EH (cell line): Measurements from ENCODE around the gene SORCS2.
A peak's percentile ranks its signal among the peaks of the same experiment; 100 is the strongest.

Experiments used
- DNase-seq: peaks from one replicate; pipeline ENCODE4 v3.0.0-alpha.2; 2015; ENCODE audit warnings: low read depth

SORCS2 gene

DNA sequence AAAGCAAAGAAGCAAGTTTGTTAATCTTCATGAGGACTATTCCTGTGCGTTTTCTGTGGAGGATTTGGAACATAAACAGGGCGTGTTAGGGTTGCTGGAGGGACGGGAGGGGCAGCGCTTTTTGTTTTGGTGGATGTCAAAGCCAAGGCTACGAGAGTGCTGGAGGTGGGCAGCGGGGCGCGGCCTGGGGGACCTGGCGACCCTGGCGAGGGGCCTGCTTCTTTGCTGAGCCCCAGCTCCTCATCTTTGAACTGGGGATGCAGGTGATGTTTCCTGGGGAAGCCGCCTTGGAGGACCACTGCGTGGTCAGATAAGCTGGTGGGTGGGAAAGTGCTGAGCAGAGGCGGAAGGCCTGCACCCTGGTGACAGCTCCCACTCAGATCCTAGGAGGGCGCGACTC lies 55.2 kb downstream of the SORCS2 start:
- DNase-seq = no peak

DNA sequence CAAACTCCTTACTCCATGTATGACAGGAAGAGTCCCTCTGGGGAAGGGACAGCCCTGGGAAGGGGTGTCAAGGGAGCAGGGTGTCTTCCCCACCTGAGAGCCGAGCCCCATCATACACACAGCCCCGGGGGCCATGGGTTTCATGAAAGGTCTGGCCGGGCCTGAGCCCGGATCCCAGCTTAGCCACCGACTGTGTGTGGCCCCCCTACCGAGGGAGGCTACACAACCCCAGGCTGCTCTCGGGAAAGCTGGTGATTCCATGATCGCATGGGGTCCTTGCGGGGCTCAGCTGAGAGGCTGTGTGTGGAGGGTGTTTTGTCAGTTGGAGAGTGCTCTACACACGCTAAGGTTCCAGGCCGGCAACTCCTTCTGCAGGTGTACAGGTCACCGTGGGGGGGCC lies 55.6 kb downstream of the SORCS2 start:
- DNase-seq = no peak

DNA sequence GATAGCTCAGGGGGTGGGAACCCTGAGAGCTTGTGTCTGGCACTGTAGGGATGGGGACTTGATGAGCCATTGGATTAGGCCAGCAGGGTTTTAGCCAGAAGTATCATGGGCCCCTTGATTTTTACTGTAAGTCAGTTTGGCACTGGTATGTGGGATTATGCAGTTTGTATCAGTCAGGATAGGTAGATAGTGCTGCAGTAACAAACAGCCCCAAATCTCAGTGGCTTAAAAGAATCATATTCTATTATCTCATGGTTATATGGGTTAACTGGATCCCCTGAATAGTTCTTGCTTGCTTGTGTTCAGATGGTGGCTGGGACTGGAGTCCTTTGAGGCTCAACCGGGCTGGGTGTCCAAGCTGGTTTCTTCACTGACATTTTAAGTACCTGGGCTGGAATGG lies 56.5 kb downstream of the SORCS2 start:
- DNase-seq = no peak

DNA sequence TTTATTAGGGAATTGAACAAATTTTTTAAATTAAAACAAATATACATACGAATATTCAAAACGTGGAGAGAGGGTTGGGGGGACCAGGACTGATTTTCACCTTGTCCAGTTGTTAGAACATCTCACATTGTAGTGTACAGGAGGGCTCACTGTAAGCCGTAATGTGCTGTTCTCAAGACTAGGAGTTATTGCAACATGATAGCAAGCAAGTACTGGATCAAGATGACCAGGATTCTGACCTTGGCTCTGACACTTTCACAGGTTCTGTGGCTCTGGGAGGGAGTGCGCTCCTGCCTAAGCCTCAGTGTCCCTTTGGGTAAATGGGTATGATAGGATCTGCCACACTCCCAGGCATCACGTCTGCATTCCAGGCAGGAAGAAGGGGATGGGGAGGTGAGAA lies 59.0 kb downstream of the SORCS2 start:
- DNase-seq = no peak

DNA sequence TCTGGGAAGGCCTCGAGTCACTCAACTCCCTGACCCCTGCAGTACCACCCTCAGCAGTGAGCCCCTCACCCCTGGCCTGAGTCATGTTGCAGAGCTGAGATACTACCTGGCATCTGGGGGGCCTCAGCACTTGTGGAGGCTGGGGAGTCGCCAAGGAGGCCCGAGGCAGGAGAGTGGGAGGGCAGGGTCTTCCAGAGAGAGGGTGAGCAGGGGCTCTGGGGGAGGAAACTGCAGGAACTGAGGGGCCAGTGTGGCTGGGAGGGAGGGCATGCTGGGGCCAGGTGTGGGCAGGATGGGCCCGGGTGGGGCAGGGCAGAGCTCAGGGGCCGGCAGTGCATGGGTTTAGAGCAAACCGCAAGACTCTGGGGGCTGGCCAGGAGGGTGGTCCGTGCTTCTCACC lies 59.7 kb downstream of the SORCS2 start:
- no peak for DNase-seq

DNA sequence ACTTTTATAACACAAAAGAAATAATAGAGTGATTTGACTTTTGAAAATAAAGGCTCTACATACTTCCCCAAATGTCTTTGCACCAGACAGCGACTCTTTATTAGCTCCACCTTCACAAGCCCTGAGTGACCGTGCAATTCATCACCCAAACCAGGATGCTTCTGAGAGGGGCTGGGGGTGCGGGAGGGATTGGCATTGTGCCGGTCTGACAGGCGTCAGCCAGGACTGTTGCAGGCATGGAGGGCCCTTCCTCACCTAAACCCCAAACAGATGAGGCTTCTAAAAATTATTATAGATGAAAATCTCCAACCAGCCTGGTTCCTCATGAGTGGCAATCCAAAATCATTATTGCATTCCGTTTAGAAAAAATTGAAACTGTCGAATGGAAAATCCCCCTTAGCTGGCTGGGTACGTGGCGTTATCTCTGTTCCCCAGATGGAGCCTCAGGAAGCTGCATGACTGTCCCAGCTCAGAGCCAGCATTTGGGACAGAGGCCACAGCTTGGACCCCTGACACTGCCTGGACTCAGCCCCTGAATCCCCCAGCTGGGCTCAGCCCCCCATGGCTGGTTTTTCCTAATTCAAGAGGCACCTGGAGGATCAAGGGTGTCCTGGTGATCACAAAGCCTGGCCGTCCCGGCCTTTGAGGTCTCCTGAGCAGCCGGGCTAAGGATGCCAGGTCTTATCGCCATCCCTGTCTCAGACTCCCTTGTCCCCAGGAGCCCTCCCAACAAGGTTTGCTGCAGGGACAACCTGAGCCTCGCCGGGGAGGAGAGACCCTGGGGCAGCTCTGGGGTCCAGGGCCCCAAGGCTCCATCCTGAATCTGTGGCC lies 60.4 kb downstream of the SORCS2 start:
- no peak for DNase-seq

DNA sequence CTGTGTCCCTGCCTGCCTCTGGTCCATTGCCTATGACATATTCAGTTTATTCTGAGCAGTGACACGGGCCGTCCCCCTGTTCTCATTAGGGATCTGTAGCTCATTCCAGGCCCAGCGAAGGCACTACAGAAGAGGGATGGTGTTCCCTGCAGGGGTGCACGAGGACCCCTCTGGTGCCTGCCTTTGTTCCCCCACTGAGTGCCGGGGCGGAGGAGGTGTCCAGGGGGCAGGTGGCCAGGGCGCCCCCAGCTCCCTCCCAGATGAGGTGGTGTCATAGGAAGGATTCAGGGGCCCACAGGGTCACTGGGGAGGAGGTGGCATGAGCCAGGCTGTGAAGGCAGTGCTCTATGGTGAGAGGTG lies 61.0 kb downstream of the SORCS2 start:
- no peak for DNase-seq

DNA sequence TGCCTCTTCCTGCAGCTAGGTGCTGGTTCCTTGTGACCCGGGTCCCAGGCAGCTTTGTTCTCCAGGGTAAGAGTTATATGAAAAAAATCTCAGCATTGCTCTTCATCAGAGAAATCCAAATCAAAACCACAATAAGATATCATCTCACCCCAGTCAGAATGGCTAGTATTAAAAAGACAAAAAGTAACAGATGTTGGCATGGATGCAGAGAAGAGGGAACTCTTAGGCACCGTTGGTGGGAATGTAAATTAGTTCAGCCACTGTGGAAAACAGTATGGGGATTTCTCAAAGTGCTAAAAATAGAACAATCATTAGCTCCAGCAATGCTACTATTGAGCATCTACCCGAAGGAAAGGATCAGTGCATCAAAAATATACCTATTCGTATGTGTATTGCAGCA lies 61.5 kb downstream of the SORCS2 start:
- no peak for DNase-seq

DNA sequence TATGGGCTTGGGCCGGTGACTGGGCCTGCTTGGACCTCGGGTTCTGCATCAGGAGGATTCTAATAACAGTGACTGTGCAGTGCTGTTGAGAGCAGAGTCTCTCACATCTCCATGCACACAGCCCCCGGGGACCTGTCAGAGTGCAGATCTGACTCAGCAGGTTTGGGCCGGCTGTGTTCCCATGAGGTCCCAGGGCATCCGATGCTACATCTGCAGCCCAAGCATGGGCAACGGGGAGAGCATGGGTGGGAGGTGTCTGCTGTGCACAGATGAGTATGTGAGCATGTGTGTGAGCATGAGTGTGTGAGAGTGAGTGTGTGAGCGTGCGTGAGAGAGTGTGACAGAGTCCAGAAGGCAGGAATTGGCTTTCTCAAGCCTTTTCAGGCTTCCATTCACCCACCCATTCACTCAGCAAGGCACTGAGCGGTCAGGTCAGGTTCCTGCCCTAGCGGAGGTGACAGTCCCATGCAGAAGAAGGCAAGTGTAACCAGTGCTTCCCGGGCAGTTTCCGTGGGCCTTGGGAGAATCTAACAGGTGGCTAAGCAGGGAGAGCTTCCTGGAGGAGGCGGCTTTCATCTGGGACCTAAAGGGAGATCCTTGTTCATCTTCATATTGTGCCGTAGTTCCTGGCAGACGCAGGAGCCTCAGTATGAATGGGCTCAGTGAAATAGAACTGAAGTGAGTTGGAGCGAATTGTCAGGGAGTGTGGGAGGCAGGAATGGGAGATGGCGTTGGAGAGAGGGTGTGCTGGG lies 62.6 kb downstream of the SORCS2 start:
- DNase-seq = no peak

DNA sequence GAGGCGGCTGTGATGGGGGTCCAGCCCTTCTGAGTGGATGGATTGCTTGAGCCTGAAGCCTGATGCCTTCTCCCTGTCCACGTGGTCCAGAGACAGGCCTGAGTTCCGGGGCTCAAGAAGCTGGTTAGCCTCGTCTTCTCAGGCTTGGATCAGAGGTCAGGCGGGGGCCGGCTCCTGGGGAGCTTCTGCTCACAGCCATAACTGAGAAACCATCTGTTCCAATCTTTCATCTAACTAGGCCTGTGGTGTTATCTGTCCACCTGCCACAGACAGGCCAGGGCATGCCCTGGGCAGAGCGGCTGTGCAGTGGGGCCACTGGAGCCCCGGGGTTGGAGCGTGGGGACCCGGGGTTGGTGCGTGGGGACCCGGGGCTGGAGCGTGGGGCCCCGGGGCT lies 63.1 kb downstream of the SORCS2 start:
- DNase-seq = no peak

DNA sequence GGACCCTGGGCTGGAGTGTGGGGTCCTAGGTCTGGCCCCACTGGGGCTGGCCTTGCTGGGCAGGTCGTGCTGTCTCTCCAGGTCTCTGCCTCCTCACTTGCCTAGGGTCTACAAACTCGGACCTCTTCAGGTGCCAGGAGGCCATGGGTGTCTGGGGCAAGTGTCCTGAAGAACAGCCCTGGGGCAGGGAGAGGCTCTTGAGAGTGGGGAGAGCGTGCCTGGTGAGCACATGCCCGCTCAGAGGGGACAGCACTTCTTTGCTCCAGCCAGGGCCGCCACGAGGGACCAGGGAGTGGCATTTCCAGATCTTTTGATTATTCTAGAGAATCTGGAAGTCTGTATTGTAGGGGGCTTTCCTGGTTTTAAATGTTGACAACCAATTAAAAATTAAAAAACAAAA lies 63.7 kb downstream of the SORCS2 start:
- no peak for DNase-seq

DNA sequence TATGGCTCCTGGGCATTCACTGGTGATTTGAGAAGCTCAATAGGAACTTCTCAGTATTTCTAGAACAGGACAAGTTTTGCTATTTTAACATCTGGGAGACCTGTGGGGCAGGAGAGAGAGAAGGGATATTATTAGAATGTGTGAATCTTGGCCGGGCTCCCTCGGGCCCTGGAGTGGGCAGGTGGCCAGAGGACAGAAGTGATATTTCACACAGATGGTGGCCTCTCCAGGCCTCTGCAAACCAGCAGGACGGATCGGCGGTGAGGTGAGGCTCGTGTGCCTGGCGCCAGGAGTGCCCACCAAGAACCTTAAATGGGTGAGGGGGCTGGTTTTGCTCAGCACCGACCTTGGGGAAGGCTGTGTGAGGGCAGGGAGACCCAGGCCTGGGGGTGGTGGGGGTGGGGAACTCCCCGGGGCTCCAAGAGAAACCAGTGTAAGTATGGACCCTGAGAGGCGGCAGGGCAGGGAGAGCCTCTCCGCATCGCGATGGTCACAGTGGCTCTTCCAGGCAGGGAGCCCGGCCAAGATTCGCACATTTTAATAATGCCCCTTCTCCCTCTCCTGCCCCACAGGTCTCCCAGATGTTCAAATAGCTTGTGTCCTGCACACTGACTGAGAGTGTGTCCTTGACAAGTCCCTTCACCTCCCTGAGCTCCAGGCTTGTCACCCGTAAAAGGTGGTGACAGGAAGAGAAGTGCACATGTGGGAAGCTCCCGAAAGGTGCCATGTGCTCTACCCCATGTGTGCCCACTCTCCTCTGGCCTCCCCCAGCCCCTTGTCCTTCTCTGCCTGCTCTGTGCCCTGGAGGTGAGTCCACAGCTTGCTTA lies 64.9 kb downstream of the SORCS2 start:
- peak; percentile 31 for DNase-seq

DNA sequence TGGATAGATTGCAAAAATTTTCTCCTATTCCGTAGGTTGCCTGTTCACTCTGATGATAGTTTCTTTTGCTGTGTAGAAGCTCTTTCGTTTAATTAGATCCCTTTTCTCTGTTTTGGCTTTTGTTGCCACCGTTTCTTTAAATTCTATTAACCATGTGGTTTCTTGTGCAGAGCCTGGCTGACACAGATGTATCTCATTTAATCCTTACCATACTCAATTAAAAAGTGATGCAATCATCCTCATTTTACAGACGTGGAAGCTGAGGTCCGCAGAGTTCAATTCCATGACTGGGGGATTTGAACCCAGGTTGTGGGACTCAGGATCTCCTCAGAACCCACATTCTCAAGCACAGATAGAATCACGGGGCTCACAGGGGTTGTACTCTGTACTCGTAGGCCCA lies 66.7 kb downstream of the SORCS2 start:
- DNase-seq = no peak

DNA sequence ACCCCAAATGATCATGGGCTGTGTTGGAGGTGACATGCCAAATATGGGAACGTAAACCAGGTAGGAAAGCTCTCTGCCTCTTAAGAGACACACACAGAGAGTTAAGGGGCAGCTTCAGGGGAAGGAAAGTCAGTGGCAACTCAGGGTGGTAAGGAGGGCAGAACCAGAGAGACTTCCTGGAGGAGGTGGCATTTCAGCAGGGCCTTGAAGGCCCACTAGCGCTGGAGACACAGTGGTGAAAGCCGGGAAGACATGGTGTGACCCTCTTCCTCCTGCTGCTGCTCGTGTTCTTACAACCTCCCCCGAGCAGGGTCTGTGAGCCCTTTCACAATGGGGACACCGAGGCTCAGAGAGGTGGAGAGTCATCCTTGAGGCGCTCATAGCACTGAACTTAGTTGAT lies 68.2 kb downstream of the SORCS2 start:
- DNase-seq = no peak

DNA sequence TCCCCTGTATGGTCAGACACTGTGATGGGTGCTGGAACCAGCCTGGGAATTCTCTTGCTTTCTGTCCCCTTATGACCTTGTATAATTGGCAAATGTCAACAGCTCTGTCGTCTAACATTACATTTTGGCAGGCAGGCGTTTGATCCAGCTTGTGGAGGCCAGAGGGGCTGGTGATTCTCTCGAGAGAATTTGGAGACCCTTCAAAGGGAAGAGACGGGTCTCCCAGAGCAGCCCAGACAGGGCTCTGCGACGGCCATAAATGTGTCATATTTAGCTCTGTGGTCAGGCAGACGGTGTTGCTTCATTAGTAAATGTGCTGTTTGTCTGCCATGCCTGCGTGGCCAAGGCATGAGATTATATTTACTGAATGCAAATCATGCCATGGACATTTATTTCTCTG lies 68.7 kb downstream of the SORCS2 start:
- DNase-seq = no peak

DNA sequence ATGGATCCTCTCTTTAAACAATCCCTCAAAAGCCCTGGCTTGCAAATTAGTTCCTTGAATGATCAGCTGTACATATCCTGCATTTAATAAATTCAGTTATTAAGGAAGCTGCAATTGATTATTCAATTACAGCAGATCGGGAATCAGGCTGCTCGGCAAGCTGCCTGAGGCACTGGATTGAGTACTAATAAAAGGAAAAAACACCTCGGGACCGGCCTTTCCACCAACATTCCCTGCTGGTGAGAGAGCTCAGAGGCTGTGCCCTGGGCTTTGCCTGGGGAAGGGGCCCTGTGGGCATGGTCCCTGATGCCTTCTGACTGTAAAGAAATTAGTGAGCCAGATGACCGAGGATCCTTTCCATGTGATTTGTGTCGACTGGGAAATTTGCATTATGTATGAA lies 69.2 kb downstream of the SORCS2 start:
- DNase-seq = no peak

DNA sequence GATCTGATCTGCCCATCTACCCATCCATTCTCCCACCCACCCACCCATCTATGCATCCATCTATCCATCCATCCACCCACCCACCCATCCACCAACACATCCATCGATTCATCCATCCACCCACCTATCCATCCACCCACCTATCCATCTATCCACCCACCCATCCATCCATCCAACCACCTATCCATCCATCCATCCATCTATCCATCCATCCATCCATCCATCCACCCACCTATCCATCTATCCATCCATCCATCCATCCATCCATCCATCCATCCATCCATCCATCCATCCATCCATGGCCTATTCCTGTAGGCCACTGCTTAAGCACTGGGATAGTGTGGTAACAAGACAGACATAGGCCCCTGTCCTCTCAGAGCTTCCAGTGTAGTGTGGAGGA lies 69.8 kb downstream of the SORCS2 start:
- no peak for DNase-seq

DNA sequence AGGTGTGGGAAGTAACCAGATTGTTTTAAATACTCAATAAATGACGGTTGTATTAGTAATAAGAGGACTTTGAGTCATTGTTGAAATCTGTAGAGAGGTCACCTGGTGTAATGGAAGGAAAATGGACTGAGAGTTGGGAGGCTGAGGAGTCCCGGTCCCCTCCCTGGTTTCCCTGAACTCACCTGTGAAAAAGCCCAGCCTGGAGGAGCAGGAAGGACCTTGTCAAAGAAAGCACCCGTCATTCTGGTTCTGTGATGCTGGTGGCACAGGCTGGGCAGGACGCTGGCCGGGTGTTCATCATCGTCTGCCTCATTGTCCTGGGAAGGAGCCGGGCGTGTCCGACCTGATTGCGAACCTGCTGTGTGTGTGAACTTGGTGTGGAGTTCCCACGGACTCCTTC lies 70.8 kb downstream of the SORCS2 start:
- no peak for DNase-seq

DNA sequence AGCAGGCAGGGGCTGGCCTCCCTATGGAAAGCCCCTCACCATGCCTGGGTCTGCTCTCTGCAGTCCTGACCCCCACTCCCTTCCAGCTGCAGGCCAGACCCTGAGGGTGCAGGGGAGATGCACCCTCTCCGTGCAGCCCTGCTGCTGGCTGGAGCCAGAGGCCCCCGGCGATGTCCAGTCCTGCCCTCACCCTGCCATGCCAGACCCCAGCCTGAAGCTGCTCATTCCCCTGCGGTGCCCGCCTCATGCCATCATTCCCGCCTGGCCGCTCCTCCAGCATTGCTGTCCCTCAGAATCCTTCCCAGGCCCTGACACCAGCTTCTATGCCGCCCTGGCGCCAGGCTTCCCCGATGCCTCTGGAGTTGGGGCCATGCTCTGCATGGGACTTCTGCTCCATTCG lies 72.4 kb downstream of the SORCS2 start:
- no peak for DNase-seq

DNA sequence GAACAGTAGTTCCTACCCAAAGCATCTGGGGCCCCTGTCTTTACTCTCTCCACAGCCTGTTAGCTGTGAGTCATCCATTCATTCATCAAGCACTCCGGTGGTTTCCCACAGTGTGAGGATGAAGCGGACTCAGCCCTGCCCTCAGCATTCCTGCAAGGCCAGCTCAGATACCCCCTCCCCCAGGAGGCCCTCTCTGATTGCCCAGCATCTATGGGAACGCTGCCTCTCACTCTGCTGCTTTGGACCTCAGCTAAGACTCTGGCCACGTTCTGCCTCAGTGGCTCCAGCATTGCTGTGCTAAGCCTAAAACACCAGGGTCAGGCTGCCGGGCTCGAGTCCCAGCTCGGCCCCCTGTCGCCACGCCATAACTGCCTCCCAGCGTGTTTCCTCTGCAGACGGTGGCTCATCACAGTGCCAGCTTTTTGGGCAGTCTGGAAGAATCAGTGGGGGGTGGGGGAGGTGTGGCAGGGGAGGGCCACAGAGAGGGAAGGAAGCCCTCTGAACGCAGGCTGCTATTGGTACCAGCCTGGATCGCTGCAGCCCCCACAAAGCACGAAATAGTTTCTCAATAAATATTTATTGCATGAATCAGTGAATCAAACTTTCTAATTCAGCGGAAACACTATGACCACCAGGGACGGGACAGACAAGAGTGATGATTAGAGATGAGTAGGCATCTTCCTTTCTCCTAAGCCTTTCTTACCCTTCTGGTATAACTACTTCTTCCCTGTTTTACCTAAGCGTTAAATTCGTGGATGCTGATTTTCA lies 74.4 kb downstream of the SORCS2 start:
- peak; percentile 91 for DNase-seq

DNA sequence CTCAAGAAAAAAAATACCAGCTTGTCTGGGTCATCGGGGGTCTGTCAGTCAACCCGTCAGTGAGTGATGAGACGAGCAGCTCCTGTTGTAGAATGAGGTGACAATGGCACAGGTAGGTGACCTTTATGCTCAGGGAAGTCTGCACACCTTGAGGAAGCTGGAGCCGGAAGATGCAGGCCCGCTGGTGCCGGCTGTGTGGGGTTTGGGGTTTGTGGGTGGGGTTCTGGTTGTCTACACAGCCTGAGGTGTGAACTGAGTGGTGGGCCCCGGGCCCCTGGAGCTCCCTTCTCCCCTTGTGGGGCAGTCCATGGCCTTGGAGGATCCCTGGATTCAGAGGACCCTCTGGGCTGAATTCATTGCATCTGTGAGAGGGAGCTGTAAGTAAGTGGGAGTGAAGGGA lies 75.5 kb downstream of the SORCS2 start:
- no peak for DNase-seq

DNA sequence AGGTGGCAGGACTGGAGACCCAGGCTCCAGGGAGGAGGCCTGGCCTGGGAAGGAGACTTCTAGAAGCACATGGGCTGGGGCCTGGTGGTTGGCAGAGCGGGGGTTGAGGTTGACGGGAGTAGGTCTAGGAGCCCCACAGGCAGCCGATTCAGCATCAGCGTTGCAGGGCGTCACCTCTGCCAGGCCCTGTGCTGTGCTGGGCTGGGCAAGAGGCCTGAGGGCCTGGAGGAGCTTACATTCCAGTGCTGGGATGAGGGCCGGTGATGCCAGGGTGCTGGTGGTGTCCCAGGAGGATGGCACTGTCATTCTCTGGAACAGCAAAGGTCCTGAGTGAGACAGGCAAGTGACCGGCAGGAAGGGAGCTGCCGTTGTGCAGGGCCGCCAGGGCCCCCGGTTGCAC lies 76.6 kb downstream of the SORCS2 start:
- DNase-seq = no peak
